ENCODE results near the gene NBAS. TPM values are rescaled to one million over a fixed set of nuclear protein-coding genes. Genes with fewer than 3 reads are reported as not detected.

The NBAS gene
- total and polyA plus RNA-seq, 2 of the 13 experiments (the other 11 are each of a cell fraction or from before 2014, with no cell fraction given): 33.6 to 58.7 TPM

- in situ Hi-C loops (cut with HindIII; ENCODE audit: extremely low pct_ligation_motif_present, low pct_unique_long_range_greater_than_20kb): no loop called here
- CTCF ChIA-PET (ENCODE audit: low intra/inter-chr PET ratio, low total read pairs): no interaction called here
- Histone ChIP-seq H3K27me3 (ENCODE audit: control insufficient read depth in 1 of 2, insufficient read depth in 2 of 2, low read length in 2 of 2) (no peaks in the 10 kb centered on the region), H3K36me3 (replicated peaks in 1 of 2; ENCODE audit: control insufficient read depth in 1 of 2, insufficient read depth in 2 of 2, low read length in 2 of 2) (peaks cover 5 to 28% of the 10 kb centered on the region in 2 experiments), H2AFZ (ENCODE audit: low read length) (no peak overlapping the region), H3K79me2 (ENCODE audit: insufficient read depth, low read length) (no peaks in the 10 kb centered on the region), H3K4me1 (ENCODE audit: insufficient read depth, low read length) (peaks cover 6% of the 10 kb centered on the region), H3K4me3 (replicated peaks in 1 of 3; ENCODE audit: insufficient read depth in 1 of 3, low read depth in 2 of 3, low read length in 3 of 3) (no peak overlapping the region), H3K9me3 (ENCODE audit: low read length) (no peaks in the 10 kb centered on the region), H3K4me2 (ENCODE audit: low read depth, low read length) (no peak overlapping the region), H3K27ac (ENCODE audit: extremely low read length, insufficient read depth, low read length) (no peak overlapping the region), H3K9ac (ENCODE audit: insufficient read depth, low read depth, low read length) (no peak overlapping the region), H4K20me1 (ENCODE audit: insufficient read depth, low read length) (no peaks in the 10 kb centered on the region)
- DNase-seq (ENCODE audit: low spot score): no peak
- intact Hi-C loops (cut with micrococcal nuclease; ENCODE audit: unreplicated experiment): no loop called here
- TF ChIP-seq PREB (CRISPR knock-in tag; IDR thresholded peaks at IDR 0.05) (no peak), RARA (CRISPR knock-in tag; IDR thresholded peaks at IDR 0.05) (no peak), ZNF512B (CRISPR knock-in tag; IDR thresholded peaks at IDR 0.05; ENCODE audit: borderline replicate concordance) (no peak), ZNF335 (CRISPR knock-in tag; IDR thresholded peaks at IDR 0.05) (no peak), POLR2AphosphoS5 (IDR thresholded peaks at IDR 0.05; ENCODE audit: low read depth, low read length) (no peak), DZIP1 (CRISPR knock-in tag; IDR thresholded peaks at IDR 0.05) (no peak), GATAD2A (CRISPR knock-in tag; IDR thresholded peaks at IDR 0.05) (no peak), KDM3A (CRISPR knock-in tag; IDR thresholded peaks at IDR 0.05; ENCODE audit: low read depth) (no peak), ZNF883 (CRISPR knock-in tag; IDR thresholded peaks at IDR 0.05; ENCODE audit: not compliant biosample characterization) (no peak), MTF2 (CRISPR knock-in tag; IDR thresholded peaks at IDR 0.05; ENCODE audit: borderline replicate concordance) (no peak), ZNF530 (CRISPR knock-in tag; IDR thresholded peaks at IDR 0.05; ENCODE audit: low read depth) (no peak), HOXA7 (CRISPR knock-in tag; IDR thresholded peaks at IDR 0.05) (no peak), SSRP1 (CRISPR knock-in tag; IDR thresholded peaks at IDR 0.05) (no peak), KAT2B (IDR thresholded peaks at IDR 0.05; ENCODE audit: borderline replicate concordance, low read depth, low read length) (no peak), PAF1 (CRISPR knock-in tag; IDR thresholded peaks at IDR 0.05) (no peak), ZNF484 (CRISPR knock-in tag; IDR thresholded peaks at IDR 0.05; ENCODE audit: borderline replicate concordance, low read depth) (no peak), SOX13 (IDR thresholded peaks at IDR 0.05) (no peak), SOX13 (CRISPR knock-in tag; conservative IDR thresholded peaks at IDR 0.05 in 1 of 2, IDR thresholded peaks at IDR 0.05 in 1 of 2) (no peak)
- no peak for ATAC-seq
- FAIRE-seq: no peak
- POLR2A ChIA-PET: no interaction called here
- no TSS peak for BruUV-seq (replicated peaks)
- 91% methylated on average over 3 of the region's 3 CpGs for WGBS (ENCODE audit: low lambda C conversion rate)
Measured at GRCh38 chr2:15271276-15271675, 289.9 kb downstream of the NBAS start.

Data from HepG2 (cell line).